Suppressor macrophage treated with lipopolysaccharide for 1 hour (primary cell): ENCODE results near the gene FBN1.

ENCODE experiments used
- DNase-seq, 3 donors: peaks; one replicate each; pipeline ENCODE4 v3.0.0-alpha.2; 2020 to 2022

Gene FBN1

GRCh38 chr15:48650931-48651330 lies 5.4 kb upstream of the FBN1 start:
- DNase-seq, result no peak

- no peak for DNase-seq
Observed at GRCh38 chr15:48647962-48648361, 2.5 kb upstream of the FBN1 start.

- DNase-seq, result no peak
Observed at GRCh38 chr15:48646331-48646730, 822 bp upstream of the FBN1 start.

- DNase-seq, result peak in 1 of 3 donors; percentile 9
Observed at GRCh38 chr15:48644827-48645557, 517 bp downstream of the FBN1 start.

- peak in 1 of 3 donors; percentile 4 for DNase-seq
Observed at GRCh38 chr15:48644467-48644826, 1.1 kb downstream of the FBN1 start.

GRCh38 chr15:48643776-48644466 lies 1.6 kb downstream of the FBN1 start:
- DNase-seq, result no peak

GRCh38 chr15:48643206-48643605 lies 2.3 kb downstream of the FBN1 start:
- DNase-seq, result no peak

GRCh38 chr15:48642795-48643194 lies 2.7 kb downstream of the FBN1 start:
- DNase-seq, result no peak

GRCh38 chr15:48641416-48641815 lies 4.1 kb downstream of the FBN1 start:
- DNase-seq, result no peak

- no peak for DNase-seq
Observed at GRCh38 chr15:48638963-48639362, 6.5 kb downstream of the FBN1 start.

GRCh38 chr15:48637639-48638038 lies 7.9 kb downstream of the FBN1 start:
- no peak for DNase-seq

- DNase-seq, result no peak
Observed at GRCh38 chr15:48636511-48636910, 9.0 kb downstream of the FBN1 start.

GRCh38 chr15:48634893-48635292 lies 10.6 kb downstream of the FBN1 start:
- no peak for DNase-seq

GRCh38 chr15:48634096-48634495 lies 11.4 kb downstream of the FBN1 start:
- no peak for DNase-seq

- DNase-seq, result no peak
Observed at GRCh38 chr15:48632651-48633050, 12.9 kb downstream of the FBN1 start.

- no peak for DNase-seq
Observed at GRCh38 chr15:48631176-48631770, 14.2 kb downstream of the FBN1 start.

GRCh38 chr15:48630245-48630644 lies 15.3 kb downstream of the FBN1 start:
- no peak for DNase-seq

GRCh38 chr15:48628832-48629231 lies 16.7 kb downstream of the FBN1 start:
- DNase-seq, result no peak

GRCh38 chr15:48627260-48627940 lies 18.1 kb downstream of the FBN1 start:
- no peak for DNase-seq

GRCh38 chr15:48625126-48625525 lies 20.4 kb downstream of the FBN1 start:
- DNase-seq, result no peak

- no peak for DNase-seq
Observed at GRCh38 chr15:48624700-48625099, 20.8 kb downstream of the FBN1 start.

- DNase-seq, result no peak
Observed at GRCh38 chr15:48623456-48623855, 22.1 kb downstream of the FBN1 start.

GRCh38 chr15:48622237-48622636 lies 23.3 kb downstream of the FBN1 start:
- no peak for DNase-seq

GRCh38 chr15:48619446-48619845 lies 26.1 kb downstream of the FBN1 start:
- no peak for DNase-seq
